Endodermal cell (in vitro differentiated cells): Measurements from ENCODE around the gene CARHSP1. TPM values are rescaled to one million over a fixed set of nuclear protein-coding genes. Genes with fewer than 3 reads are reported as not detected.
A peak's percentile ranks its signal among the peaks of the same experiment; 100 is the strongest.

Experiments used
- DNase-seq: peaks from one replicate; pipeline ENCODE4 v3.0.0-alpha.2; 2017
- H3K27ac ChIP-seq: 2 replicates; pipeline ENCODE4 v1.5.1; 2013; ENCODE audit warnings: mild to moderate bottlenecking, low read depth, low read length, moderate library complexity
- H3K27me3 ChIP-seq: 2 replicates; pipeline ENCODE4 v1.6.1; 2013; ENCODE audit warnings: mild to moderate bottlenecking, low read length, moderate library complexity; ENCODE audit not compliant: insufficient read depth, control insufficient read depth, poor library complexity, severe bottlenecking
- H3K36me3 ChIP-seq: 2 replicates; pipeline ENCODE4 v1.7.0; 2013; ENCODE audit warnings: mild to moderate bottlenecking, low read length, moderate library complexity; ENCODE audit not compliant: control insufficient read depth, insufficient read depth
- H3K4me1 ChIP-seq: one replicate; pipeline ENCODE4 v1.7.0; 2013; ENCODE audit warnings: low read length; ENCODE audit not compliant: control insufficient read depth, insufficient read depth
- H3K4me3 ChIP-seq: 2 replicates; pipeline ENCODE4 v1.5.1; 2013; ENCODE audit warnings: mild to moderate bottlenecking, low read length, moderate library complexity
- H3K9ac ChIP-seq: 2 replicates; pipeline ENCODE4 v1.6.1; 2013; ENCODE audit warnings: mild to moderate bottlenecking, low read length, moderate library complexity; ENCODE audit not compliant: poor library complexity, severe bottlenecking; ENCODE audit errors: extremely low read depth
- H3K9me3 ChIP-seq: 2 replicates; pipeline ENCODE4 v1.6.1; 2013; ENCODE audit warnings: mild to moderate bottlenecking, low read length, moderate library complexity; ENCODE audit not compliant: control insufficient read depth
- H3K27ac Mint-ChIP-seq: 2 replicates; pipeline ENCODE4 v1.8.0; 2020; ENCODE audit warnings: mixed read lengths
- H3K27me3 Mint-ChIP-seq: 2 replicates; pipeline ENCODE4 v1.8.0; 2021; ENCODE audit warnings: mild to moderate bottlenecking, mixed read lengths; ENCODE audit not compliant: insufficient read depth
- H3K36me3 Mint-ChIP-seq: 2 replicates; pipeline ENCODE4 v1.8.0; 2020; ENCODE audit warnings: low read depth, mixed read lengths
- H3K4me1 Mint-ChIP-seq: 2 replicates; pipeline ENCODE4 v1.8.0; 2020; ENCODE audit warnings: mixed read lengths
- H3K4me3 Mint-ChIP-seq: 2 replicates; pipeline ENCODE4 v1.8.0; 2020; ENCODE audit warnings: mild to moderate bottlenecking, moderate library complexity, mixed read lengths
- H3K9me3 Mint-ChIP-seq: 2 replicates; pipeline ENCODE4 v1.8.0; 2020; ENCODE audit warnings: mild to moderate bottlenecking, mixed read lengths
- WGBS, 2 experiments: methylation state at CpG; one replicate each; pipeline versions ENCODE4 v1.1.5 to v1.1.7; 2013; ENCODE audit warnings: missing lambda C conversion rate in 2 of 2, mixed read lengths in 1 of 2; ENCODE audit not compliant: insufficient coverage in 1 of 2, insufficient read length in 1 of 2; 5-methylcytosine and 5-hydroxymethylcytosine counted together
- total RNA-seq, 2 donors: library from RNA; stranded (reverse); fragmentation: NEBNext Ultra II Directional in 1 of 2; extraction: Animal tissue kit (Norgen Biotek cat#: 25700) in 1 of 2; gene quantifications; 2 replicates in 1 of 2; 3 replicates in 1 of 2; pipeline ENCODE4 v1.2.1, GENCODE V29; 2021
- TF ChIP-seq, protein P1 (sequence below): fragments of 200-600 bp; sonication (generic); conservative IDR thresholded peaks from 2 replicates; pipeline ENCODE4 v1.5.0; 2021; ENCODE audit warnings: antibody characterized with exemption, mild to moderate bottlenecking

Gene CARHSP1
- total RNA-seq, 2 donors from 2014 or later = 233 to 275 TPM

DNA sequence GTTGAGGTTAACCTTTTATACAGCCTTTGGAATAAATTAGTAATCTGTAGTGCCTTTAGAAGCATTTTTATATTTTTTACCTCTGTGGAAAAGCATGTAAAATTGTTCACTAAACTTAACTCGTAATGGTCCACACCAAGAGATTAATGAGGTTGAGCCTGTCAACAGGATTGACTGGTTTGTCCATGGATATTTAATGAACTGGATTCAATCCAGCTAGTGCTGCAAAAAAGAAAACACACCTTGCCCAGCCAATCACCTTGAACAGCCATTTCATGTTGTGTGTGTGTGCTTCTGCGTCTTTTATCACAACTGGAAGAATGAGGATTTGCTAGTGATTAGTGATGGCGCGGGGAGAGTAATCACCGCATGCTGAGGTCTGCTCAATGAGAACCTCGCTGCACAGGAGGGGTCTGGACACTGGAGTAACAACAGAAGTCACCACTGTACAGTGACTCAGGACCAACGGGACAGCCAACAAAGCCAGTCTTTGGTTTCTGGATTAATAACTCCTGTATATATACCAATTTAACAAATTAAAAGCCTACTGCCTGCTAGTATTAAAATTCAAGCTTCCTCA, 47.0 kb upstream of the CARHSP1 start:
- Histone ChIP-seq H3K4me3 (no peak overlapping the region), H3K27me3 (no peaks in the 10 kb centered on the region), H3K27ac (no peak overlapping the region), H3K9ac (no peak overlapping the region), H3K4me1 (peaks cover 11% of the 10 kb centered on the region), H3K9me3 (no peaks in the 10 kb centered on the region), H3K36me3 (peaks cover 80% of the 10 kb centered on the region)
- TF ChIP-seq, protein P1, sequence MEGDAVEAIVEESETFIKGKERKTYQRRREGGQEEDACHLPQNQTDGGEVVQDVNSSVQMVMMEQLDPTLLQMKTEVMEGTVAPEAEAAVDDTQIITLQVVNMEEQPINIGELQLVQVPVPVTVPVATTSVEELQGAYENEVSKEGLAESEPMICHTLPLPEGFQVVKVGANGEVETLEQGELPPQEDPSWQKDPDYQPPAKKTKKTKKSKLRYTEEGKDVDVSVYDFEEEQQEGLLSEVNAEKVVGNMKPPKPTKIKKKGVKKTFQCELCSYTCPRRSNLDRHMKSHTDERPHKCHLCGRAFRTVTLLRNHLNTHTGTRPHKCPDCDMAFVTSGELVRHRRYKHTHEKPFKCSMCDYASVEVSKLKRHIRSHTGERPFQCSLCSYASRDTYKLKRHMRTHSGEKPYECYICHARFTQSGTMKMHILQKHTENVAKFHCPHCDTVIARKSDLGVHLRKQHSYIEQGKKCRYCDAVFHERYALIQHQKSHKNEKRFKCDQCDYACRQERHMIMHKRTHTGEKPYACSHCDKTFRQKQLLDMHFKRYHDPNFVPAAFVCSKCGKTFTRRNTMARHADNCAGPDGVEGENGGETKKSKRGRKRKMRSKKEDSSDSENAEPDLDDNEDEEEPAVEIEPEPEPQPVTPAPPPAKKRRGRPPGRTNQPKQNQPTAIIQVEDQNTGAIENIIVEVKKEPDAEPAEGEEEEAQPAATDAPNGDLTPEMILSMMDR = no peak
- H3K27me3 Mint-ChIP-seq = no peaks in the 10 kb centered on the region
- H3K4me1 Mint-ChIP-seq = peaks cover 18% of the 10 kb centered on the region
- peaks cover 86% of the 10 kb centered on the region for H3K36me3 Mint-ChIP-seq
- DNase-seq = no peak
- no peak overlapping the region for H3K27ac Mint-ChIP-seq
- H3K4me3 Mint-ChIP-seq = no peak overlapping the region
- WGBS, 2 experiments = 95 to 97% methylated on average over 5 to 7 of the region's 7 CpGs
- H3K9me3 Mint-ChIP-seq = no peaks in the 10 kb centered on the region

DNA sequence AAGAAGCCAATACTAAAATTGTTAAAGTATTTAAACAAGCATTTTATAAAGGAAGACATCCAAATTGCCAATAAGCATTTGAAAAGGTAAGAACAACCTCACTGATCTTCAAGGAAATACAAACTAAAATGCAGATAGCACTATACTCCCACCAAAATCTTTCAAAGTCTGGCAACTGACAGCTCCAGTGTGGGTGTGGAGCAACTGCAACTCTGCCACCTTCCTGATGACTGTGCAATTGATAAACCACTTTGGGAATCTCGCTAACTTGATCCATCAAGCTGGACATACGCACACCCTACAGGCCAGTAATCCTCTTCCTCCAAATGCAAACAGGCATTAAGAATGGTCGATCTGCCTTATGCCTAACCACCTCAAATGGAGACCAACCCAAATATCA, 45.3 kb upstream of the CARHSP1 start:
- H3K4me1 ChIP-seq = peaks cover 21% of the 10 kb centered on the region
- WGBS, 2 experiments = 91 to 94% methylated on average over 2 to 3 of the region's 3 CpGs
- H3K9me3 ChIP-seq = no peaks in the 10 kb centered on the region
- H3K27me3 ChIP-seq = no peaks in the 10 kb centered on the region
- Mint-ChIP-seq H3K27me3 (no peaks in the 10 kb centered on the region), H3K4me1 (peaks cover 31% of the 10 kb centered on the region), H3K9me3 (no peaks in the 10 kb centered on the region), H3K27ac (no peak overlapping the region), H3K4me3 (no peak overlapping the region), H3K36me3 (peaks cover 77% of the 10 kb centered on the region)
- no peak for DNase-seq
- no peak overlapping the region for H3K27ac ChIP-seq
- H3K4me3 ChIP-seq = no peak overlapping the region
- peaks cover 81% of the 10 kb centered on the region for H3K36me3 ChIP-seq
- TF ChIP-seq, protein P1 = no peak
- H3K9ac ChIP-seq = no peak overlapping the region

DNA sequence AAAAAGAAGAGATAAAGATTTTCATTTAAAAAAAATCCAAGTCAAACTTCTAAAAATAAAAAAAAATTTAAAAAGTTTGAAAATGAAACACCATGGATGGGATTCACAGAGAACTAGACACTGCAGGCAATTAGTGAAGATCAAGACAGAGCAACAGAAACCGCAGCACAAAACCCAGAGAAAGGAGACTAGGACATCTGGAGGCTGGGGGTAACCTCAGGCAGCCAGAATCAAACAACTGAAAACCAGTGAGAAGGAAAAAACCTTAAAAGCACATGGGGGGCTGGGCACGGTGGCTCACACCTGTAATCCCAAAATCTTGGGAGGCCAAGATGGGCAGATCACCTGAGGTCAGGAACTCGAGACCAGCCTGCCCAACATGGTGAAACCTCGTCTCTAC, 44.0 kb upstream of the CARHSP1 start:
- Histone ChIP-seq H3K9me3 (no peaks in the 10 kb centered on the region), H3K27me3 (no peaks in the 10 kb centered on the region), H3K27ac (no peak overlapping the region), H3K4me1 (peaks cover 26% of the 10 kb centered on the region), H3K36me3 (peaks cover 82% of the 10 kb centered on the region), H3K9ac (no peak overlapping the region), H3K4me3 (no peak overlapping the region)
- no peak overlapping the region for H3K4me3 Mint-ChIP-seq
- H3K27ac Mint-ChIP-seq = peak overlapping the region; percentile 57
- 81 to 99% methylated on average over 4 of the region's 4 CpGs for WGBS, 2 experiments
- TF ChIP-seq, protein P1 = no peak
- H3K36me3 Mint-ChIP-seq = peaks cover 76% of the 10 kb centered on the region
- no peak for DNase-seq
- no peaks in the 10 kb centered on the region for H3K27me3 Mint-ChIP-seq
- H3K9me3 Mint-ChIP-seq = no peaks in the 10 kb centered on the region
- H3K4me1 Mint-ChIP-seq = peaks cover 43% of the 10 kb centered on the region
